Measurements from ENCODE around the gene SV2B.

GRCh38 chr15:91238644-91239425 lies 138.8 kb downstream of the SV2B start:
- TF ChIP-seq CTCF (IDR thresholded peaks at IDR 0.05) (no peak), E2F5 (CRISPR knock-in tag; IDR thresholded peaks at IDR 0.05) (no peak), PRDM15 (CRISPR knock-in tag; IDR thresholded peaks at IDR 0.05) (no peak), ZBTB21 (CRISPR knock-in tag; IDR thresholded peaks at IDR 0.05; ENCODE audit: borderline replicate concordance) (no peak), RELA (CRISPR knock-in tag; IDR thresholded peaks at IDR 0.05; ENCODE audit: borderline replicate concordance) (no peak), RORB (CRISPR knock-in tag; IDR thresholded peaks at IDR 0.05) (no peak), STAT6 (CRISPR knock-in tag; conservative IDR thresholded peaks at IDR 0.05; ENCODE audit: low read depth) (no peak), EMX1 (CRISPR knock-in tag; IDR thresholded peaks at IDR 0.05) (no peak), ATF3 (CRISPR knock-in tag; conservative IDR thresholded peaks at IDR 0.05) (no peak)

Data from WTC11 (cell line).